Erythroblast (primary cell): ENCODE data around the gene THSD4.

ENCODE experiments used
- DNase-seq, 2 experiments: peaks; one replicate each; lab custom pipeline; 2025; lab: John Stamatoyannopoulos, UW
- GATA1 ChIP-seq: IDR thresholded peaks from 2 replicates; pipeline ENCODE4 v1.6.1; 2011; ENCODE audit warnings: low read depth, mild to moderate bottlenecking, control low read depth, low read length, moderate library complexity
- POLR2A ChIP-seq: IDR thresholded peaks from 2 replicates; pipeline ENCODE4 v1.6.1; 2011; ENCODE audit warnings: mild to moderate bottlenecking, low read length

The THSD4 gene

GRCh38 chr15:71219645-71220044 is 104.4 kb downstream of the THSD4 start:
- no peak for DNase-seq
- TF ChIP-seq GATA1 (no peak), POLR2A (no peak)

- no peak for DNase-seq
Observed at GRCh38 chr15:71220828-71221227, 105.6 kb downstream of the THSD4 start.

GRCh38 chr15:71221417-71221816 is 106.1 kb downstream of the THSD4 start:
- no peak for TF ChIP-seq GATA1
- TF ChIP-seq POLR2A, result no peak
- no peak for DNase-seq

More at GRCh38 chr15:71220828-71221227, 105.6 kb downstream of the THSD4 start:
- TF ChIP-seq POLR2A (no peak), GATA1 (no peak)

GRCh38 chr15:71223516-71223915 is 108.2 kb downstream of the THSD4 start:
- TF ChIP-seq GATA1 (no peak), POLR2A (no peak)
- DNase-seq, result no peak

GRCh38 chr15:71224024-71224423 is 108.8 kb downstream of the THSD4 start:
- DNase-seq, result no peak

GRCh38 chr15:71225851-71226250 is 110.6 kb downstream of the THSD4 start:
- TF ChIP-seq GATA1 (no peak), POLR2A (no peak)

More at GRCh38 chr15:71224024-71224423, 108.8 kb downstream of the THSD4 start:
- no peak for TF ChIP-seq POLR2A
- TF ChIP-seq GATA1, result no peak

GRCh38 chr15:71226536-71227455 is 111.5 kb downstream of the THSD4 start:
- DNase-seq, result no peak
- TF ChIP-seq POLR2A (no peak), GATA1 (no peak)

More at GRCh38 chr15:71225851-71226250, 110.6 kb downstream of the THSD4 start:
- DNase-seq, result no peak

- DNase-seq, result no peak
- TF ChIP-seq GATA1 (no peak), POLR2A (no peak)
Observed at GRCh38 chr15:71228403-71228802, 113.1 kb downstream of the THSD4 start.

- TF ChIP-seq GATA1 (no peak), POLR2A (no peak)
- no peak for DNase-seq
Observed at GRCh38 chr15:71230303-71230702, 115.0 kb downstream of the THSD4 start.

- no peak for DNase-seq
- no peak for TF ChIP-seq POLR2A
- no peak for TF ChIP-seq GATA1
Observed at GRCh38 chr15:71231758-71232157, 116.5 kb downstream of the THSD4 start.

GRCh38 chr15:71232411-71232810 is 117.1 kb downstream of the THSD4 start:
- no peak for DNase-seq
- TF ChIP-seq GATA1 (no peak), POLR2A (no peak)

- peak in 1 of 2 experiments; percentile 33 for DNase-seq
- TF ChIP-seq GATA1 (no peak), POLR2A (no peak)
Observed at GRCh38 chr15:71237456-71238188, 122.4 kb downstream of the THSD4 start.

GRCh38 chr15:71238926-71239325 is 123.7 kb downstream of the THSD4 start:
- TF ChIP-seq GATA1 (no peak), POLR2A (no peak)
- DNase-seq, result no peak
